ENCODE data around the gene SUCLG2. TPM values are rescaled to one million over a fixed set of nuclear protein-coding genes. Genes with fewer than 3 reads are reported as not detected.

Gene SUCLG2
- total RNA-seq, 1 donor, result 56.8 TPM

DNA sequence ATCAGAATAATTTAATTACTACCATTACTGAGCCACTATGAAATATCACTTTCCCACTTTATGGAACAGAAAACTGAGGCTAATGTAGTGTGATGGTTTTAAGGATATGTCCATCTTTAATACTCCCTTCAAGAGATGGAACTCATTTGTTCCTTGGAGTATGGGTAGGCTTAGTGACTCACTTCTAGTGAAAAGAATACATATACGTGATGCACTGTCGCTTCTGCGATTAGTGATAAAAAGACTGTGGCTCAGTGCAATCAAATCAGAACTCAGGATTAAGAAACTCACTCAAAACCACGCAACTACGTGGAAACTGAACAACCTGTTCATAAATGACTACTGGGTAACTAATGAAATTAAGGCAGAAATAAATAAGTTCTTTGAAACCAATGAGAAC is 216.6 kb downstream of the SUCLG2 start:
- no peaks in the 10 kb centered on the region for H3K9me3 ChIP-seq (ENCODE audit: low read depth, low read length)
- no peak overlapping the region for H3K4me2 ChIP-seq (ENCODE audit: insufficient read depth, low read length)
- no peak overlapping the region for H3K27ac ChIP-seq (ENCODE audit: low read depth, low read length)
- no peak overlapping the region for H2AFZ ChIP-seq (ENCODE audit: low read length)
- H3K79me2 ChIP-seq (ENCODE audit: insufficient read depth, low read length), result no peaks in the 10 kb centered on the region
- no peaks in the 10 kb centered on the region for H3K27me3 ChIP-seq (ENCODE audit: insufficient read depth, low read length)
- no peak for TF ChIP-seq CTCF (IDR thresholded peaks at IDR 0.05; ENCODE audit: extremely low read depth, low read depth, low read length)
- no peak overlapping the region for H3K4me3 ChIP-seq (ENCODE audit: insufficient read depth, low read length)
- no peaks in the 10 kb centered on the region for H3K4me1 ChIP-seq (ENCODE audit: insufficient read depth, low read length)
- no peak for DNase-seq (ENCODE audit: insufficient read length, low spot score, missing footprints)
- no peaks in the 10 kb centered on the region for H3K36me3 ChIP-seq (ENCODE audit: insufficient read depth, low read length)
- no peaks in the 10 kb centered on the region for H4K20me1 ChIP-seq (ENCODE audit: insufficient read depth, low read length)

- Histone ChIP-seq H3K27ac (ENCODE audit: low read depth, low read length) (no peak overlapping the region), H3K36me3 (ENCODE audit: insufficient read depth, low read length) (no peaks in the 10 kb centered on the region), H2AFZ (ENCODE audit: low read length) (no peak overlapping the region), H3K4me1 (ENCODE audit: insufficient read depth, low read length) (no peaks in the 10 kb centered on the region), H3K79me2 (ENCODE audit: insufficient read depth, low read length) (no peaks in the 10 kb centered on the region), H4K20me1 (ENCODE audit: insufficient read depth, low read length) (no peaks in the 10 kb centered on the region), H3K4me2 (ENCODE audit: insufficient read depth, low read length) (no peak overlapping the region), H3K27me3 (ENCODE audit: insufficient read depth, low read length) (no peaks in the 10 kb centered on the region), H3K9me3 (ENCODE audit: low read depth, low read length) (no peaks in the 10 kb centered on the region), H3K4me3 (ENCODE audit: insufficient read depth, low read length) (no peak overlapping the region)
- no peak for DNase-seq (ENCODE audit: insufficient read length, low spot score, missing footprints)
- TF ChIP-seq CTCF (IDR thresholded peaks at IDR 0.05; ENCODE audit: extremely low read depth, low read depth, low read length), result no peak
Observed at GRCh38 chr3:67437090-67437489, 217.3 kb downstream of the SUCLG2 start.

DNA sequence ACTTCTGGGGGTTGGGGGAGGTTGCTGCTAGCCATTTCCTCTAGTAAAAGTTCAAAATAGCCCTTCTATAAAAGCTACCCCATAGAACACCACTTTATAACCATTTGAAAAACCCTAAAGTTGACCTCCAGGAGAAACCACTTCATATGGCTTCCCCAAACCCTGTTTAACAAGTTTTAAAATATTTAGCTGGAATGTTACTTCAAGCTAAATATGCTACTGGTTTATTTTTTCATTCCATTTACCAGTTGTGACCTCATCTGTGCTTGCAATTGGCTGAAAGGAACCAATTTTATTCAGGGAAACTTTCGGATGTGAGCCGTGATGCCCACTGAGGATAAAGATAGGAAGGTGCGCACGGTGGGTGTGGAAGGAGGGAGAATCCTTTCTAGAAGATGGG is 221.3 kb downstream of the SUCLG2 start:
- no peaks in the 10 kb centered on the region for H3K9me3 ChIP-seq (ENCODE audit: low read depth, low read length)
- H3K27ac ChIP-seq (ENCODE audit: low read depth, low read length), result no peak overlapping the region
- H4K20me1 ChIP-seq (ENCODE audit: insufficient read depth, low read length), result no peaks in the 10 kb centered on the region
- H3K4me2 ChIP-seq (ENCODE audit: insufficient read depth, low read length), result no peak overlapping the region
- no peaks in the 10 kb centered on the region for H3K4me1 ChIP-seq (ENCODE audit: insufficient read depth, low read length)
- no peaks in the 10 kb centered on the region for H3K79me2 ChIP-seq (ENCODE audit: insufficient read depth, low read length)
- H2AFZ ChIP-seq (ENCODE audit: low read length), result no peak overlapping the region
- no peak for TF ChIP-seq CTCF (IDR thresholded peaks at IDR 0.05; ENCODE audit: extremely low read depth, low read depth, low read length)
- no peaks in the 10 kb centered on the region for H3K27me3 ChIP-seq (ENCODE audit: insufficient read depth, low read length)
- H3K36me3 ChIP-seq (ENCODE audit: insufficient read depth, low read length), result no peaks in the 10 kb centered on the region
- no peak overlapping the region for H3K4me3 ChIP-seq (ENCODE audit: insufficient read depth, low read length)
- no peak for DNase-seq (ENCODE audit: insufficient read length, low spot score, missing footprints)

- H3K9me3 ChIP-seq (ENCODE audit: low read depth, low read length), result no peaks in the 10 kb centered on the region
- peaks cover 2% of the 10 kb centered on the region for H4K20me1 ChIP-seq (ENCODE audit: insufficient read depth, low read length)
- no peak overlapping the region for H3K27ac ChIP-seq (ENCODE audit: low read depth, low read length)
- H3K79me2 ChIP-seq (ENCODE audit: insufficient read depth, low read length), result no peaks in the 10 kb centered on the region
- H3K27me3 ChIP-seq (ENCODE audit: insufficient read depth, low read length), result no peaks in the 10 kb centered on the region
- H3K4me3 ChIP-seq (ENCODE audit: insufficient read depth, low read length), result no peak overlapping the region
- H3K4me2 ChIP-seq (ENCODE audit: insufficient read depth, low read length), result no peak overlapping the region
- no peaks in the 10 kb centered on the region for H3K36me3 ChIP-seq (ENCODE audit: insufficient read depth, low read length)
- no peaks in the 10 kb centered on the region for H3K4me1 ChIP-seq (ENCODE audit: insufficient read depth, low read length)
- H2AFZ ChIP-seq (ENCODE audit: low read length), result no peak overlapping the region
- TF ChIP-seq CTCF (IDR thresholded peaks at IDR 0.05; ENCODE audit: extremely low read depth, low read depth, low read length), result no peak
- DNase-seq (ENCODE audit: insufficient read length, low spot score, missing footprints), result no peak
Observed at GRCh38 chr3:67431887-67432286, 222.5 kb downstream of the SUCLG2 start.
